HPDE6-E6E7 (cell line): ENCODE results near the gene RHOF.

ENCODE experiments used
- DNase-seq: peaks from one replicate; pipeline ENCODE4 v3.0.0; 2011; ENCODE audit warnings: missing footprints; ENCODE audit errors: extremely low spot score

The RHOF gene, protein sequence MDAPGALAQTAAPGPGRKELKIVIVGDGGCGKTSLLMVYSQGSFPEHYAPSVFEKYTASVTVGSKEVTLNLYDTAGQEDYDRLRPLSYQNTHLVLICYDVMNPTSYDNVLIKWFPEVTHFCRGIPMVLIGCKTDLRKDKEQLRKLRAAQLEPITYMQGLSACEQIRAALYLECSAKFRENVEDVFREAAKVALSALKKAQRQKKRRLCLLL

DNA sequence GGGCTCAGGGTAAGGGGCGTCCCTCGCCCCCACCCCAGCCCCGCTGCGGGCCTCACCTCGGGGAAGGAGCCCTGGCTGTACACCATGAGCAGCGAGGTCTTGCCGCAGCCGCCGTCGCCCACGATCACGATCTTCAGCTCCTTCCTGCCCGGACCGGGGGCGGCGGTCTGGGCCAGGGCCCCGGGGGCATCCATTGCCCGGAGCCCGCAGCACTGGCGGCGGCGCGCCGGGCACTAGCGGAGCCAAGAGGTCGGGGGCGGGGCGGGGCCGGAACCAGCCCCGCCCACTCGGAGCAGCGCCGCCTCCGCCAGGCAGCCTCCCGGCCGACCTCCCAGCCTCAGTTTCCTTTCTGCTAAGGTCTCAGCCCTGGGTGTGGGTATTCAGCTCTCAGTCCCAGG is at the start of gene RHOF:
Gene RHOF, minus strand, starts transcription at position 249 of the 398 bp plus-strand sequence. Its CDS starts 55 bp downstream, at position 194.
- no peak for DNase-seq

GRCh38 chr12:121839993-121840761 is 46.7 kb upstream of the RHOF start:
- no peak for DNase-seq

DNA sequence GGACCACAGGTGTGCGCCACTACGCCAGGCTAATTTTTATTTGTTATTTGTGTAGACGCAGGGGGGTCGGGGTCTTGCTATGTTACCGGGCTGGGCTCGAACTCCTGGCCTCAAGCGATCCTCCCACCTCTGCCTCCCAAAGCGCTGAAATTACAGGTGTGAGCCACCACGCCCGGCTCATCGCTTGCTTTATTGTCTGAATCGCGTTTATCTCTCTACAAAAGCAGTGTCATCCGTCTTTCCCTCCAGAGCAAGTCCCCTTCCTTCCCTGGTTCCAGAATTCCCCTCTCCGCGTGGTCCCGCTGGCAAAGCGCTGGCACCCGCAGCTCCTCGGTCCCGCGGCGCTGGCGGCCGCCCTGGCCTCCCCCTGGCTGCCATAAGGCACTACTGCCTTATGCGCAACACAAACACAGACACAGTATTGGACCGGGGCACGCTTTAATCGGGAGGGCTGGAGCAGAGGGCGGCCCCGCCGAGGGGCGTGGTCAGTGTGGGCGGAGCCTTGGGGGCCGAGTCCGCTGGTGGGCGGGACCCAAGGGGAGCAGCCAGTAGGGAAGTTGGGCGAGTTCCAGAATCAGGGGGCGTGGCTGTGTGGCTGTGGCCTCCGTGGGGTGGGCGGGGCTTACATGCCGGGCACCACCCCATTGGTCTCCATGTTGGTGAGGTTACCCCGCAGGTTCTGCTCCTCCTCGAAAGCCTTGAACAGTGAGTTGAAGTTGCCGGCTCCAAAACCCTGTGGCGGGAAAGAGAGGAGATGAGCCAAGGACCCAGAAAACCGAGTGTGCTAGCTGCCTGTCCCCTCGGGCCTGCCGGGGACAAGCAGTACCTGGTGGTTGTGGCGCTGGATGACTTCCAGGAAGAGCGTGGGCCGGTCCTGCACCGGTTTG is 45.9 kb upstream of the RHOF start:
- peak; percentile 98 for DNase-seq

DNA sequence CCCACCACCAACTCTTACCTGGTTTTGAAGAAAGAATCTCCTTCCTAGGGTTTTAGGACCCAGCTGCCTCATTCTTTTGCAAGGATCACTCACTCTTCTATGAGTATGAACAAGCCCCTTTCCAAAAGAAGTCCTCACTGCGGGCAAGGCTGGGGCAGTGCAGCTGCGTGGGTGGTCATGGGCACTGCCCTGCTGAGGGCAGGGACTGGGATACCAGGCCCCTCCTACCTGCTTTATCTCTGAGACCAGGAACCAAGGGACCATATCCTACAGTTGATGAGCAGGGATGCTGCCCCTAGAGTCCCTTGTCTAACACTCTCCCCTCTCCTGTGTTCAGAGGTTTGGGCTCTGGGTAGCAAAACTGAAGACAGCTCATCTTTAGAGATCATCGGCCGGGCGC is 44.6 kb upstream of the RHOF start:
- no peak for DNase-seq

- no peak for DNase-seq
These were observed 44.2 kb upstream of the RHOF start for GRCh38 chr12:121837680-121838079.

DNA sequence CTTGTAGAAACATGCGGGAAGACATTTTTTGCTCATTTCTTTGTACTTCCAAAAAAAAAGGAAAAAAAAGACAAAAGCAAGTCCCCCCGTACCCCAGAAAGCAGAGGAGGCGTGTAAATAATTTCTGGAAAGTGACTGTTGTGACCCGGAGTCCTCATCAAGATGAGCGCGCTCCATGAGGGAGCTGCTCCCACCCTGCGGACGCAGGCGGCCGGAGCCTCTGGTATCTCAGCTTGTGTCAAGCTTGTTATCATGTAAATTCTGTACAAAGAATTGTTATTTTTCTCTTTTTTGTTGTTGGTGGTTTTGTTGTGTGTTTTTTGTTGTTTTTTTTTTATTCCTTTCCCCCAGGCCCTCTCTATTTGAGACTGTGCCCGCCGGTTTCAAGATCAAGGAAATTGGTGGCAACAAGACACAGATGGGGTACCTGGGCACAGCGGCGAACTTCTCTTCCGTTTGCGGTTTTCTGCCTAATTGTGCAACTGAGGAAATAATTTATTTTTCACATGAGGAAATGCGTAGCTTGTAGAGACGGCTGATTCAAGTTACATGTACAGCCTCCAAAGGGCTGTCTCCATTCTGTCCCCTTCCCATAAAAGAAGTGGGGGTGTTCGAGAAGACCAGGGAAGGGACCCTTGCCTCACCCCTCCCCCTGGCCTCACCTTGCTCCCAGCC is 38.2 kb upstream of the RHOF start:
- no peak for DNase-seq

DNA sequence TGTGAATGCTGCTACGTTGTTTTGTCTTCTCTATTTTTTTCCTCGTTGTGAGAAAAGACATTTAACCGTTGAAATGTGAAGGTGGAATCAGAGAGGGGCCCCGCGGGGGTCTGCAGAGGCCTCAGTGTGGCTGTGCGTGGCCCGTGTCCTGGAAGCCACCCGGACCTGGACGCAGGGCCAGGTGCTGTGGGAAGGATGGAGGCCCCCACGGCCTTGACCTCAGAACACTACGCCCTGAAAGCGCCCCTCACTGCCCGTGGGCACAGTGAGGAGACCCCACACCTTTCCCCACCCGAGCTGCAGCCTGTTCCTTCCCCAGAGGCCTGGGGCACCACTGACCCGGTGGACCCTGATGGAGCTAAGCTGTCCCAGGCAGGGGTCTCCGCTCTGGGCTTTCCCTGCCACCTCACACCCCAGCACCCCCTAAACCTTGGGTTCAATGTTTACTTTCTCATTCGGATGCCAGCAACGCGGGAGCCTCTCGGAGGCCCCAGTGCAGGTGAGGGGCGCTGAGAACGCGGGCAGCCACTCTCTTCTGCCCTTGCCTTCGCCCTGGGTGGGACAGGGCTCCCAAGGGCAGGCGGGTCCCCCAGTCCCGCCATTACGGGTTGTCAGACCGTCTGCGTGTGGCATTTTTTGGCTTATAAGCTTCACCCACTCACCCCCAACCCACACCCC is 37.2 kb upstream of the RHOF start:
- DNase-seq = no peak

DNA sequence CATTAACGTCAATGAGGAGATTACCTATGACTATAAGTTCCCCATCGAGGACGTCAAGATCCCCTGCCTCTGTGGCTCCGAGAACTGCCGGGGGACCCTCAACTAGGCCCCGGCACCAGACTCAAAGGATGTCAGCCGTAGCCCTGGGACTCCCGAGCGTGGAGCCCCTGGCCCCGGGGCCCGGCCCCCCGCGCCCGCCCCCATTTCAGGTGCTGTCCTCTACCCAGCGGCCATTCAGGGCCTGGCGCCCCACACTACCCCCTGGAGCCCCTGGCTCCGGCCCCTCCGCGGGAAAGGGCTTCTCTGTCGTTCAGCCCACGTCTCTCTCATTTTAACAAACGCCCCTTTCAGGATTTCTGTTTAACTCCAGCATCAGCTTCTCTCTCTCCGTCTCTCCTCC is 36.6 kb upstream of the RHOF start:
- DNase-seq = no peak

- no peak for DNase-seq
These were observed 35.9 kb upstream of the RHOF start for GRCh38 chr12:121829250-121829918.

GRCh38 chr12:121828826-121829225 is 35.3 kb upstream of the RHOF start:
- no peak for DNase-seq

- DNase-seq = no peak
These were observed 34.8 kb upstream of the RHOF start for GRCh38 chr12:121828306-121828705.

DNA sequence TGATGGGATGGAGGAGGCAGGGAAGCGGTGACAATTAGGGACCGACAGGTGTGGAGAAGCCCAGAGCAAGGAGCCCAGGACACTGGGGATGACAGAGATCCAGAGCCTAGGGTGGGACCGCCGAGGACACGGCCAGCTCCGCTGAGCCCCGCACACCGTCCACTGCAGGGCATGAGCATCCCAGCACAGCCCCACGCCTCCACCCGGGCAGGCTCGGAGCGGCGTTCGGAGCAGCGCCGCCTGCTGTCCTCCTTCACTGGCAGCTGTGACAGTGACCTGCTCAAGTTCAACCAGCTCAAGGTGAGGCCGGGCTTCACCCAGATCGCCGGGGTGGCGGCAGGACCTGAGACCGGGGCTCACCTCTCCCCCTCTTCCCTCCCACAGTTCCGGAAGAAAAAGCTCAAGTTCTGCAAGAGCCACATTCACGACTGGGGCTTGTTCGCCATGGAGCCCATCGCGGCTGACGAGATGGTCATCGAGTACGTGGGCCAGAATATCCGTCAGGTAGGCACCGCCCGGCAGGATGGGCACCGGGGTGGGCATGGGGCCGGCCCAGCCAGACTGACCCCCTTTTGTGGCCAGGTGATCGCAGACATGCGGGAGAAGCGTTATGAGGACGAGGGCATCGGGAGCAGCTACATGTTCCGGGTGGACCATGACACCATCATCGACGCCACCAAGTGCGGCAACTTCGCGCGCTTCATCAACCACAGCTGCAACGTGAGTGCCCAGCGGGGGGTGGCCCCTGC is 34.0 kb upstream of the RHOF start:
- no peak for DNase-seq

GRCh38 chr12:121826318-121827150 is 33.0 kb upstream of the RHOF start:
- no peak for DNase-seq

- no peak for DNase-seq
These were observed 31.6 kb upstream of the RHOF start for GRCh38 chr12:121825041-121825523.

GRCh38 chr12:121823727-121824115 is 30.2 kb upstream of the RHOF start:
- no peak for DNase-seq

GRCh38 chr12:121823101-121823726 is 29.7 kb upstream of the RHOF start:
- no peak for DNase-seq

DNA sequence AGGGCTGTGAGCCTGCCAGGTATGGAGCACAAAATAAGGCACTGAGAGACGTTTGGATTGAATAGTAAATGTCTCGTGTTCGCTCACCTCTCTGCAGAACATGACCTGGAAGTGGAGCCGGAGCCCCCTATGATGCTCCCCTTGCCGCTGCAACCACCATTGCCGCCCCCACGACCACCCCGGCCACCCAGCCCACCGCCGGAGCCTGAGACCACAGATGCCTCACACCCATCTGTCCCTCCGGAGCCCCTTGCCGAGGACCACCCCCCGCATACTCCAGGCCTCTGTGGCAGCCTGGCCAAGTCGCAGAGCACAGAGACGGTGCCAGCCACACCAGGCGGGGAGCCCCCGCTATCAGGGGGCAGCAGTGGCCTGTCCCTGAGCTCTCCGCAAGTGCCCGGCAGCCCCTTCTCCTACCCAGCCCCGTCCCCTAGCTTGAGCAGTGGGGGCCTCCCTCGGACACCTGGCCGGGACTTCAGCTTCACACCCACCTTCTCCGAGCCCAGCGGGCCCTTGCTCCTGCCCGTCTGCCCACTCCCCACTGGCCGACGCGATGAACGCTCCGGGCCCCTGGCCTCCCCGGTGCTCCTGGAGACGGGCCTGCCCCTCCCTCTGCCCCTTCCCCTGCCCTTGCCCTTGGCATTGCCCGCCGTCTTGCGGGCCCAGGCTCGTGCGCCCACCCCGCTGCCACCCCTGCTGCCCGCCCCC is 29.1 kb upstream of the RHOF start:
- no peak for DNase-seq

DNA sequence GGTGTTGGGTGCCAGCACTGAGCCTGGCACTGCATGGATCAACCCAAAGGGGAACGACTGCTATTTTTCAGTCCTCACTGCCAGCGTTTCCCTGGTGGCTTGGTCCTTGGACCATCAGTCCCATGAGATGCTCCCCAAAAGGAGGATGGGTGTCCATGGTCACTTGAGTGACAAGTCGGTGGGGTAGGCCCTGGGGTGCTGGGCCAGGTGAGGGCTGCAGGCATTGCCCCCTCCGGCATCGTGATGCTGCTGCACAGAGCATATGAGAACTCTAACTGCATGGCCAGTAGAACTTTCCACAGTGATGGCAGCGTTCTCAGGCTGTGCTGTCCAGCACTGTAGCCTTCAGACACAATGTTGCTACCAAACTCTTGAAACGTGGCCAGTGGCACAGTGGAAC is 26.6 kb upstream of the RHOF start:
- no peak for DNase-seq
